Stimulated activated CD8-positive, alpha-beta memory T cell treated with anti-CD3 and anti-CD28 coated beads, Interleukin-4, amount 100 ng/mL, for 48 hours (primary cell): ENCODE results near the gene NCOA5.

Source experiments
- DNase-seq: peaks from one replicate; pipeline ENCODE4 v3.0.0-alpha.2; 2020

NCOA5 gene

DNA sequence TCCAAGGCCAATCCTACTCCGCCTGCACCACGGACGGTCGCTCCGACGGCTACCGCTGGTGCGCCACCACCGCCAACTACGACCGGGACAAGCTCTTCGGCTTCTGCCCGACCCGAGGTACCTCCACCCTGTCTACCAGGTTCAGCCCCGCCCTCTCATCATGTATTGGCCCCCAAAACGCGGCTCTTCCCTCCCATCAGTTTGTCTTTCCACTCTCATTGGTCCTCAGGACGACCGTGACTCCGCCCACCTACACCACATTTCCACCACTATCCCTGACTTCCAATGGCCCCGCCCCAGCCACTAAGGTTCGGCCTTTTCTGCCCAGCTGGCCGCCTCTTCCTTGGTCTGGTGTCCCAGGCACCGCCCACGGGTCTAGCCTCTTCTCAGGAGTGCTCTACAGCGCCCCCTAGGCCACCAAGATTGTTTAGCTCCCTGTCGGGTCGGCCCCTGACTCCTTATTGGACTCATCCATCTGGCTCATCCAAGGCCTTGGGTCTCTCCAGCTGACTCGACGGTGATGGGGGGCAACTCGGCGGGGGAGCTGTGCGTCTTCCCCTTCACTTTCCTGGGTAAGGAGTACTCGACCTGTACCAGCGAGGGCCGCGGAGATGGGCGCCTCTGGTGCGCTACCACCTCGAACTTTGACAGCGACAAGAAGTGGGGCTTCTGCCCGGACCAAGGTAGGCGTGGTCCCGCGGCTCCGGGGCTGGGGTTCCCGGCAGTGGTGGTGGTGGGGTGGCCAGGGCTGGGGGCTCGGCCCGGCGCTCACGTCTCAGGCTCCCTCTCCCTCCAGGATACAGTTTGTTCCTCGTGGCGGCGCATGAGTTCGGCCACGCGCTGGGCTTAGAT is 77.9 kb downstream of the NCOA5 start:
- peak; percentile 83 for DNase-seq
